NCI-H128 (cell line): ENCODE results near the gene FGF14.
"Not testable (repeated sequence)": the region's sequence is repeated elsewhere in the genome, so short reads cannot be mapped to it uniquely, and the experiment has no call there.

Source experiments
- DNase-seq: peaks from one replicate; lab custom pipeline; 2025; ENCODE audit not compliant: unreplicated experiment; lab: John Stamatoyannopoulos, UW

Gene FGF14

GRCh38 chr13:102141625-102142472 lies 260.0 kb downstream of the FGF14 start:
- no peak for DNase-seq

GRCh38 chr13:102139626-102140025 lies 262.2 kb downstream of the FGF14 start:
- DNase-seq, result no peak

GRCh38 chr13:102138635-102139190 lies 263.1 kb downstream of the FGF14 start:
- no peak for DNase-seq

- not testable (repeated sequence) for DNase-seq
These were observed 263.9 kb downstream of the FGF14 start for GRCh38 chr13:102137904-102138303.

GRCh38 chr13:102136735-102137296 lies 265.0 kb downstream of the FGF14 start:
- DNase-seq, result no peak

- no peak for DNase-seq
These were observed 269.0 kb downstream of the FGF14 start for GRCh38 chr13:102132777-102133295.

- DNase-seq, result no peak
These were observed 270.6 kb downstream of the FGF14 start for GRCh38 chr13:102131246-102131645.

GRCh38 chr13:102128216-102128810 lies 273.5 kb downstream of the FGF14 start:
- no peak for DNase-seq

- DNase-seq, result no peak
These were observed 274.7 kb downstream of the FGF14 start for GRCh38 chr13:102127153-102127552.

GRCh38 chr13:102122147-102122546 lies 279.7 kb downstream of the FGF14 start:
- no peak for DNase-seq

GRCh38 chr13:102117175-102117831 lies 284.5 kb downstream of the FGF14 start:
- DNase-seq, result no peak

GRCh38 chr13:102103469-102103868 lies 298.4 kb downstream of the FGF14 start:
- DNase-seq, result no peak

GRCh38 chr13:102100234-102100633 lies 301.6 kb downstream of the FGF14 start:
- no peak for DNase-seq

GRCh38 chr13:102097708-102098107 lies 304.1 kb downstream of the FGF14 start:
- DNase-seq, result peak; percentile 17

- not testable (repeated sequence) for DNase-seq
These were observed 308.6 kb downstream of the FGF14 start for GRCh38 chr13:102093288-102093687.

- no peak for DNase-seq
These were observed 310.6 kb downstream of the FGF14 start for GRCh38 chr13:102091231-102091630.

GRCh38 chr13:102090532-102090931 lies 311.3 kb downstream of the FGF14 start:
- no peak for DNase-seq

GRCh38 chr13:102089722-102090121 lies 312.1 kb downstream of the FGF14 start:
- DNase-seq, result no peak

- no peak for DNase-seq
These were observed 312.7 kb downstream of the FGF14 start for GRCh38 chr13:102089177-102089576.

- no peak for DNase-seq
These were observed 328.6 kb downstream of the FGF14 start for GRCh38 chr13:102073251-102073650.

- DNase-seq, result no peak
These were observed 330.1 kb downstream of the FGF14 start for GRCh38 chr13:102071711-102072110.
